A673 (cell line): Measurements from ENCODE around the gene ABCA13. TPM values are rescaled to one million over a fixed set of nuclear protein-coding genes. Genes with fewer than 3 reads are reported as not detected.

Source experiments
- BruUV-seq: library from RNA; stranded (reverse); fragments of 400-500 nt; replicated peaks from 2 replicates; lab custom pipeline; 2021; lab: Mats Ljungman, UMichigan
- CTCF ChIA-PET: fragments of 300-600 bp; sonication (Branson Sonifier 250); formaldehyde crosslinking; loops from one replicate; lab custom pipeline; 2022; ENCODE audit warnings: antibody characterized with exemption; lab: Charles Lee
- POLR2A ChIA-PET: fragments of 300-600 bp; sonication (Branson Sonifier 250); formaldehyde crosslinking; loops from one replicate; lab custom pipeline; 2022; ENCODE audit warnings: antibody characterized with exemption; ENCODE audit not compliant: low non-redundant PET; lab: Charles Lee
- DNase-seq: peaks from one replicate; pipeline ENCODE4 v3.0.0-alpha.2; 2015; ENCODE audit warnings: low spot score
- H3K27ac ChIP-seq: fragments of 200-600 bp; sonication (generic); 2 replicates; pipeline ENCODE4 v1.5.1; 2016; ENCODE audit warnings: mixed run types, low read depth, mild to moderate bottlenecking, mixed read lengths, antibody characterized with exemption, low read length; ENCODE audit not compliant: poor library complexity, severe bottlenecking
- H3K27me3 ChIP-seq: fragments of 200-600 bp; sonication (generic); replicated peaks from 2 replicates; pipeline ENCODE4 v1.6.1; 2017; ENCODE audit warnings: mixed run types, low read depth, mild to moderate bottlenecking, mixed read lengths, antibody characterized with exemption, low read length; ENCODE audit not compliant: insufficient read depth, poor library complexity
- H3K36me3 ChIP-seq: fragments of 200-600 bp; sonication (generic); 2 replicates; pipeline ENCODE4 v1.6.1; 2016; ENCODE audit warnings: mixed run types, mild to moderate bottlenecking, mixed read lengths, antibody characterized with exemption, low read length; ENCODE audit not compliant: insufficient read depth, poor library complexity, severe bottlenecking
- H3K4me1 ChIP-seq: fragments of 200-600 bp; sonication (generic); 2 replicates; pipeline ENCODE4 v1.6.1; 2017; ENCODE audit warnings: mixed run types, mild to moderate bottlenecking, mixed read lengths, antibody characterized with exemption, low read length; ENCODE audit not compliant: insufficient read depth, poor library complexity, severe bottlenecking
- H3K4me3 ChIP-seq: fragments of 200-600 bp; sonication (generic); 2 replicates; pipeline ENCODE4 v1.5.1; 2016; ENCODE audit warnings: low read depth, mixed run types, mild to moderate bottlenecking, mixed read lengths, low read length; ENCODE audit not compliant: poor library complexity, severe bottlenecking
- H3K9me3 ChIP-seq: fragments of 200-600 bp; sonication (generic); 2 replicates; pipeline ENCODE4 v1.6.1; 2016; ENCODE audit warnings: mixed run types, low read depth, mild to moderate bottlenecking, mixed read lengths, antibody characterized with exemption, low read length; ENCODE audit not compliant: poor library complexity, severe bottlenecking
- CTCF ChIP-seq: fragments of 300-800, 200-600 bp; sonication (generic); conservative IDR thresholded peaks from 2 replicates; pipeline ENCODE4 v1.5.1; 2017; ENCODE audit warnings: low read depth, mild to moderate bottlenecking, antibody characterized with exemption, low read length, moderate library complexity, mixed read lengths
- EZH2 ChIP-seq: fragments of 200-600 bp; sonication (generic); IDR thresholded peaks from 2 replicates; pipeline ENCODE4 v1.6.1; 2017; ENCODE audit warnings: borderline replicate concordance, low read depth, mild to moderate bottlenecking, mixed read lengths, antibody characterized with exemption, low read length; ENCODE audit not compliant: poor library complexity, severe bottlenecking
- intact Hi-C: fragments of 100-400 bp; cut with micrococcal nuclease; formaldehyde crosslinking; loops from one replicate; pipeline ENCODE4 v1.10.0; 2022; ENCODE audit not compliant: unreplicated experiment
- total RNA-seq: library from RNA; stranded (reverse); gene quantifications from 2 replicates; pipeline ENCODE4 v1.2.3, GENCODE V29; 2021

Gene ABCA13
- total RNA-seq, 1 experiment from 2014 or later, result 15.6 TPM

DNA sequence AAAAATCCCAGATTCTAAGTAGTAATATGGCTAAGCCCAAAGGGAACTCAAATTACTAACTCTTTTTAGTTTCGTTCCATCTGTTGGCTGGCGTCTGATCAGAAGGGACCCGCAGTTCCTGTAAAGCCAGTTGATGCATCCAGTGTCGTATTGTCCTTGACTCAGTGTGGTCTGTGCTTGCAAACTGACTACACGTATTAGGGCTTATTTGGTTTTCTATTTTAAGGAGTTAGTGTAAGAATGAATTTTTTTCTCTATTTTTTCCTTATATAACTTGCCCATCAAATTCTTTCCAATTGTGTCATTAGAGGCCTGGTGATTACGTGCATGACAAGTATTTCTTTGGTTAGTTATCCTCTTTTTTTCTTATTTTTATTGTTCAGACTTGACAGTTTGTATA is 9.7 kb downstream of the ABCA13 start:
- Histone ChIP-seq H3K4me3 (no peak overlapping the region), H3K36me3 (no peaks in the 10 kb centered on the region), H3K4me1 (peaks cover 3% of the 10 kb centered on the region), H3K9me3 (no peaks in the 10 kb centered on the region), H3K27ac (no peak overlapping the region), H3K27me3 (no peaks in the 10 kb centered on the region)
- POLR2A ChIA-PET, result no interaction called here
- no peak for DNase-seq
- no TSS peak for BruUV-seq
- CTCF ChIA-PET, result no interaction called here
- intact Hi-C loops, result no loop called here
- TF ChIP-seq EZH2 (no peak), CTCF (no peak)

GRCh38 chr7:48182718-48183369 is 11.6 kb downstream of the ABCA13 start:
- ChIA-PET POLR2A (no interaction called here), CTCF (no interaction called here)

GRCh38 chr7:48183370-48183743 is 12.1 kb downstream of the ABCA13 start:
- no peak overlapping the region for H3K4me3 ChIP-seq
- no peaks in the 10 kb centered on the region for H3K36me3 ChIP-seq
- H3K27ac ChIP-seq, result peak overlapping the region; percentile 11
- TF ChIP-seq EZH2 (no peak), CTCF (no peak)
- H3K4me1 ChIP-seq, result peaks cover 3% of the 10 kb centered on the region
- H3K27me3 ChIP-seq, result no peaks in the 10 kb centered on the region
- ChIA-PET POLR2A (no interaction called here), CTCF (no interaction called here)
- peak; percentile 67 for DNase-seq
- intact Hi-C loops, result no loop called here
- no TSS peak for BruUV-seq
- peaks cover 3% of the 10 kb centered on the region for H3K9me3 ChIP-seq

More at GRCh38 chr7:48182718-48183369, 11.6 kb downstream of the ABCA13 start:
- H3K27ac ChIP-seq, result peak overlapping the region; percentile 11
- no peaks in the 10 kb centered on the region for H3K27me3 ChIP-seq
- intact Hi-C loops, result no loop called here
- no peak for TF ChIP-seq CTCF
- peaks cover 3% of the 10 kb centered on the region for H3K4me1 ChIP-seq
- DNase-seq, result peak; percentile 30
- no peaks in the 10 kb centered on the region for H3K36me3 ChIP-seq
- no peak overlapping the region for H3K4me3 ChIP-seq
- peaks cover 3% of the 10 kb centered on the region for H3K9me3 ChIP-seq
- no TSS peak for BruUV-seq
